GM21717 (cell line): ENCODE measurements around the gene ASB7.
"Not testable (repeated sequence)": the region's sequence is repeated elsewhere in the genome, so short reads cannot be mapped to it uniquely, and the experiment has no call there.

Experiments
- ATAC-seq: cut with Tn5 transposase; IDR thresholded peaks from one replicate; pipeline ENCODE4 v1.9.1; 2021; ENCODE audit warnings: mild to moderate bottlenecking, moderate library complexity; ENCODE audit not compliant: unreplicated experiment

Gene ASB7

GRCh38 chr15:100602064-100602822 lies at the start of gene ASB7, which contains the start of gene LINS1:
Gene ASB7 (plus strand): TSS chr15:100602589. CDS start chr15:100612217, 9,628 bp downstream.
Gene LINS1 (minus strand): TSS chr15:100602184. CDS start chr15:100580842, 21,342 bp downstream.
- ATAC-seq: peak; percentile 87

GRCh38 chr15:100553468-100553867 lies 48.9 kb upstream of the ASB7 start:
- no peak for ATAC-seq

- ATAC-seq: no peak
Measured at GRCh38 chr15:100558771-100559254, 43.6 kb upstream of the ASB7 start.

GRCh38 chr15:100559330-100559729 lies 43.1 kb upstream of the ASB7 start:
- no peak for ATAC-seq

- ATAC-seq: no peak
Measured at GRCh38 chr15:100560323-100560722, 42.1 kb upstream of the ASB7 start.

- no peak for ATAC-seq
Measured at GRCh38 chr15:100565591-100565990, 36.8 kb upstream of the ASB7 start.

GRCh38 chr15:100566850-100567628 lies 35.4 kb upstream of the ASB7 start:
- no peak for ATAC-seq

GRCh38 chr15:100569391-100569790 lies 33.0 kb upstream of the ASB7 start:
- no peak for ATAC-seq

GRCh38 chr15:100570275-100570674 lies 32.1 kb upstream of the ASB7 start:
- ATAC-seq: no peak

GRCh38 chr15:100570735-100571313 lies 31.6 kb upstream of the ASB7 start:
- ATAC-seq: peak; percentile 76

GRCh38 chr15:100571592-100572167 lies 30.7 kb upstream of the ASB7 start:
- no peak for ATAC-seq

GRCh38 chr15:100572362-100572983 lies 29.9 kb upstream of the ASB7 start:
- no peak for ATAC-seq

- no peak for ATAC-seq
Measured at GRCh38 chr15:100573526-100573925, 28.9 kb upstream of the ASB7 start.

- no peak for ATAC-seq
Measured at GRCh38 chr15:100580414-100580813, 22.0 kb upstream of the ASB7 start.

- no peak for ATAC-seq
Measured at GRCh38 chr15:100588638-100589242, 13.6 kb upstream of the ASB7 start.

GRCh38 chr15:100591163-100591562 lies 11.2 kb upstream of the ASB7 start:
- ATAC-seq: not testable (repeated sequence)

- no peak for ATAC-seq
Measured at GRCh38 chr15:100591835-100592234, 10.6 kb upstream of the ASB7 start.

- ATAC-seq: no peak
Measured at GRCh38 chr15:100592898-100593297, 9.5 kb upstream of the ASB7 start.

GRCh38 chr15:100593431-100593830 lies 9.0 kb upstream of the ASB7 start:
- no peak for ATAC-seq

GRCh38 chr15:100595964-100596363 lies 6.4 kb upstream of the ASB7 start:
- no peak for ATAC-seq
